B cell (primary cell): Measurements from ENCODE around the gene C10orf53. TPM values are rescaled to one million over a fixed set of nuclear protein-coding genes. Genes with fewer than 3 reads are reported as not detected.

Experiments used
- polyA plus RNA-seq: library from polyadenylated mRNA; depleted of rRNA; stranded (reverse); fragments of >200 nt; gene quantifications from 2 replicates; pipeline ENCODE4 v1.2.3, GENCODE V29; 2012
- total RNA-seq, 2 donors: library from RNA; stranded (reverse); fragments of 120-200 nt in 1 of 2; gene quantifications; 1 replicate in 1 of 2; 2 replicates in 1 of 2; pipeline versions ENCODE4 v1.2.3 to v1.2.4, GENCODE V29; 2013 to 2022

C10orf53 gene
- total and polyA plus RNA-seq, 2 donors (not counting 1 experiment from before 2014, with no cell fraction given): not detected

Other genes with a start within 250 kb of the C10orf53 start
- gene ERCC6, start 140.5 kb upstream of the C10orf53 start, total RNA-seq: 59.8 and 65.9 TPM in 2 replicates
- 8.1 and 11.8 TPM in 2 replicates for gene ERCC6, start 140.5 kb upstream of the C10orf53 start, polyA plus RNA-seq
- gene SLC18A3, start 69.3 kb upstream of the C10orf53 start, total RNA-seq: not detected in 2 replicates
- not detected in 2 replicates for gene SLC18A3, start 69.3 kb upstream of the C10orf53 start, polyA plus RNA-seq
- not detected in 2 replicates for gene CHAT, start 65.6 kb upstream of the C10orf53 start, total RNA-seq
- not detected in 2 replicates for gene CHAT, start 65.6 kb upstream of the C10orf53 start, polyA plus RNA-seq
- gene OGDHL, start 82.7 kb downstream of the C10orf53 start, total RNA-seq: not detected in 2 replicates
- gene OGDHL, start 82.7 kb downstream of the C10orf53 start, polyA plus RNA-seq: 0.07 TPM in 1 of 2 replicates, not detected in the other